GM12873 (cell line): ENCODE results near the gene MPPED2.

Experiments
- TF ChIP-seq, protein P1 (sequence below): IDR thresholded peaks from 2 replicates; pipeline ENCODE4 v1.5.1; 2012; ENCODE audit warnings: low read depth, mild to moderate bottlenecking, moderate library complexity, low read length, control low read depth; ENCODE audit not compliant: insufficient read depth; ENCODE audit errors: missing control alignments

Gene MPPED2

DNA sequence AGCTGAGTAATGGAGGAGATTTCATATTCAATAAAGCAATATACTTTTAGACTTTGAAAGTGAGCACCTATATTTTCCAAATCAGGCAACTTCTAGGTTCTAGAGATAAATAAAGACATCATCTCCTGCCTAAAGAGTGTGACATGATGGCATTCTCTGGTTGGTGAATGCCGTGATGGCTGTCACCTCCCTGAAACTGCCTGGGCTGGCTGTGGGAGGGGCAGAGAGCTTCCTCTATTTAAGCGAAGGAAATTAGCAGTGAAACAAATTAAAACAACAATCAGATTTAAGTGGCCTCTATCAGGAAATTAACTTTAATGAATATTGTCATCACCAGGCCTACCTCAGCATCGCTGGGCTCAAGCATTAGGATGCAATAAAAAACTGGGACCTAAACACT lies 149.4 kb downstream of the MPPED2 start:
- TF ChIP-seq, protein P1, sequence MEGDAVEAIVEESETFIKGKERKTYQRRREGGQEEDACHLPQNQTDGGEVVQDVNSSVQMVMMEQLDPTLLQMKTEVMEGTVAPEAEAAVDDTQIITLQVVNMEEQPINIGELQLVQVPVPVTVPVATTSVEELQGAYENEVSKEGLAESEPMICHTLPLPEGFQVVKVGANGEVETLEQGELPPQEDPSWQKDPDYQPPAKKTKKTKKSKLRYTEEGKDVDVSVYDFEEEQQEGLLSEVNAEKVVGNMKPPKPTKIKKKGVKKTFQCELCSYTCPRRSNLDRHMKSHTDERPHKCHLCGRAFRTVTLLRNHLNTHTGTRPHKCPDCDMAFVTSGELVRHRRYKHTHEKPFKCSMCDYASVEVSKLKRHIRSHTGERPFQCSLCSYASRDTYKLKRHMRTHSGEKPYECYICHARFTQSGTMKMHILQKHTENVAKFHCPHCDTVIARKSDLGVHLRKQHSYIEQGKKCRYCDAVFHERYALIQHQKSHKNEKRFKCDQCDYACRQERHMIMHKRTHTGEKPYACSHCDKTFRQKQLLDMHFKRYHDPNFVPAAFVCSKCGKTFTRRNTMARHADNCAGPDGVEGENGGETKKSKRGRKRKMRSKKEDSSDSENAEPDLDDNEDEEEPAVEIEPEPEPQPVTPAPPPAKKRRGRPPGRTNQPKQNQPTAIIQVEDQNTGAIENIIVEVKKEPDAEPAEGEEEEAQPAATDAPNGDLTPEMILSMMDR: no peak

DNA sequence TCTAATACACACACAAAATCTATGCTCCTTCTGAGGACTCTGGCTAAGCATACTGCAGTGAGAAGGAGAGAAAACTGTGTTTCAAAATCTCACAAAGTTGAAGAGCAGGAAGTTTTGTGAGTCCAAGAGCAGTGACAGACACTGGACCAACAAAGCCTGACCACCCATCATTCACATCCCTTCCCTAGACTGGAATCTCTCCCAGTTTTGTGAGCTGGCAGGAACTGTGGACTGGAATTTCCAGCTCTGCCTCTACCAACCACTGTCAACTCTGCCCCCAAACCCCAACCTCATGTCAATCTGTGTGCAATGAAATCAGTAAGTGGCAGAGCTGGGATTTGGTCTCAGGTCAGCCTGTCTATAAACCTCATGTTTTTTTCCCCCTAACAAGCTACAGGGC lies 150.7 kb downstream of the MPPED2 start:
- TF ChIP-seq, protein P1: no peak

DNA sequence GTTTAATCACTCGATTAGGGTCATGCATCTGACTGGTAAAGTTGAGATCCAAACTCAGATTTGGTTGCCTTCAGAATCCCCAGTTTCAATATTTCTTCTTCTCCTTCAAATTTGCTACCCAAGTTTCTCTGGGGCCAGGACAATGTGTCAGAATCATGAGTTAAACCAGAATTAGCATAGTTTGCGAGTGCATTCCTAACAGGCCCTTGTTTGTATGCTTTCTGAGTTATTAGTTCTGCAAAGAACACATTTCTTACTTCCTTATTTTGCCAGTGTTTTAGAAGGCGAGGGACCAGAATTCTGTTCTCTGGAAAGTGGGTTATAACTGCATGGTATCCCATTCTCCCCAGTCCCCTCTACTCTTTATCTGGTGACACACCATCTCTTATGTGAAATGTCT lies 151.3 kb downstream of the MPPED2 start:
- TF ChIP-seq, protein P1: no peak

DNA sequence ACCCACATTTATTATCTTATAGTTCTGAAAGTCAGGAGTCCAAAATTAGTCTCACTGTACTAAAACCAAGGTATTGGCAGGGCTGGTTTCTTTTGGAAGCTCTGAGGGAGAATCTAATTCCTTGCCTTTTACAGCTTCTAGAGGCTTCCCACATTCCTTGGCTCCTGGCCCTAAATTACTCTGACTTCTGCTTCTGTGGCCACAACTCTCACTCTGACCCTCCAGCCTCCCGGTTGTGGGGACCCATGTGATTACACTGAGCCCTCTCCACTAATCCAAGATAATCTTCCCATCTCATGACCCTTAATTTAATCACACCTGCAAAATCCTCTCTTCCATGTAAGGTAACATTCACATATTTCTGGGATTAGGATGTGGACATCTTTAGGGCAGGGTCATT lies 152.3 kb downstream of the MPPED2 start:
- TF ChIP-seq, protein P1: no peak

DNA sequence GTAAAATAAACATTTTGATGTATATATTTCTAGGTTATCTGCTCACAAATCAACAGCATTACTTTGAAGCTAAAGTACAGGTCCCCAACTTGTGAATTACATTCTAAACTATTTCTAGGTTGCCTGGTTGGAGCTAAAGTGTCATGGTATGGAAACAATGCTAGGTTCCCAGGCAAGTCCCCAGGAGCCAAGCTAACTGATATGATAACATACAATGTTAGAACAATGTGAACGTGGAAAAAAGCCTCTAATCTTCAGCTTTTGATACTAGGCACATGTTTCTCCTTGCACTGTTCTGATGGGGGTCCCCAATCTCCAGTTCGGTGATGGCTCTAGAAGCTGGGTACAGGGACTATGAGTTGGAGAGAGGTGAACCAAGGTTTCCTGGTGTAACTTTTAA lies 153.4 kb downstream of the MPPED2 start:
- TF ChIP-seq, protein P1: no peak

DNA sequence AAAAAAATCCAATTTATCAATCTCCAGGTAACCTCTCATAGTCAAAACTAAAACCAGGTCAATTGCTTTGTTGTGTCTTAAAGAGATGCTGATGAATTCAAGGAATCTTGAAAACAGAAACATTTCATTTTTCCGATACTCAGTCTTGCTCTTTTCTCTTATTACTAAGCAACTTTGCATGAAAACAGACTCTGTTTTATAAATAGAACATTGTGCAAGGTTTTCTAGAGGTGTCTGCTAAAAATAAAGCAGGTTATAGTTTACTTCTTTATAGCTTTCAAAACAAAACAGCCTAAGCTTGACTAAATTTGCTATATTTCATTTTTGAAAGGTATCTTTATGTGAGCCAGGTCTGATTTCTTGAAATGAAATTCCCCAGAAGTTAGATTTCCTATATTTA lies 154.0 kb downstream of the MPPED2 start:
- TF ChIP-seq, protein P1: no peak

DNA sequence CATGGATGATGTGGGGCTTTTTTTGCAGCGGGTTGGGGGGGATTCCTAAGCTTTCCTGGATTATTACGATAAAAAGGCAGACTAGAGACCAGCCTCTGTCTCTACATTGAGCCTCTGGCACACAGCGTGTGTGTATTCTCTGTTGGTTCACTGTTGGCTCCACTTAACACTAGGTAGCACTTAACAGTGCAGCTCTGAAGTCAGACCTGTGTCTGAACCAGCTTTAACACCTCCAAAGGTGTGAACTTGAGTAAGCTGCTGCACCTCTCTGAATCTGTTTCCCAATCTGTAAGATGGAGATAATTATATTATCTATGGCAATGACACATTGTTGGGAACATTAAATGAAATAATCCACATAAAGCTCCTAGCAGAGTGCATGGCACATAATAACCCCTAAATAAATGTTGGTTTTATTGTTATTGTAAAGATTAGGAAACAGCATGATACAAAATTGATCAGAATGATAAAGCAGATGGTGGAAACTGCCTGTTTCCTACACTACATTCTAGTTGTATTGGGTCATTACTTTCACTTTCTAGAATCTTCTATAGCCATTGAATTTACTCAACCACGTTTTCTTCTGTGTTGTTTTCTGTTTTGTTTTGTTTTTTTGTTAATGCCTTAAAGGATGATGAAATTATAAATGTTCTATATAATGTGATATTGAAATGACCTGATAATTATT lies 154.9 kb downstream of the MPPED2 start:
- TF ChIP-seq, protein P1: no peak
